Fibroblast of lung (primary cell): ENCODE results near the gene THBS4.

Experiments
- CTCF ChIP-seq, 2 donors: IDR thresholded peaks in 1 of 2; conservative IDR thresholded peaks in 1 of 2; 1 replicate in 1 of 2; 2 replicates in 1 of 2; pipeline ENCODE4 v1.5.1; 2011 to 2012; ENCODE audit warnings: low read length in 2 of 2, control low read depth in 1 of 2, inconsistent platforms in 1 of 2, low read depth in 1 of 2, mild to moderate bottlenecking in 1 of 2
- EZH2 ChIP-seq: IDR thresholded peaks from 2 replicates; pipeline ENCODE4 v1.5.1; 2012; ENCODE audit warnings: low read length, control low read depth, mild to moderate bottlenecking; ENCODE audit errors: missing control alignments

DNA sequence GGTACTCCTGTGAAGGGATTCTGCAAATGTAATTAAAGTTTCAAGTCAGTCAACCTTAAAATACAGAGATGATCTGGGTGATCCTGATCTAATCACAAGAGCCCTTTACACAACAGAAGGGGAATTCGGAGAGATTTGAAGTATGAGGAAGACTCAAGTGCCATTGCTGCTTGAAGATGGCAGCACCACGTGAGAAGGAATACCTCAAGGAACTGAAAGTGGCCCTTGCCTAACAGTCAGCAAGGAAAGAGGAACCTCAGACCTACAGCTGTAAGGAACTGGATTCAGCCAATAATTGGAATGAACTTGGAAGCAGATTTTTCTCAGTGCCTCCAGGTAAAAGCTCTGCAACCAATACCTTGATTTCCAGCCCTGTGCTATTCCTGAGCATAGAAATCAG, 87.4 kb downstream of the THBS4 start:
- TF ChIP-seq CTCF (conservative IDR thresholded peaks at IDR 0.05 in 1 of 2, IDR thresholded peaks at IDR 0.05 in 1 of 2; ENCODE audit: low read depth in 1 of 2, low read length in 2 of 2), result no peak
- no peak for TF ChIP-seq EZH2
